Stimulated activated naive CD4-positive, alpha-beta T cell (primary cell): ENCODE data around the gene ANKRD55.
"Not testable (repeated sequence)": the region's sequence is repeated elsewhere in the genome, so short reads cannot be mapped to it uniquely, and the experiment has no call there.

Experiments used
- DNase-seq, 6 experiments: peaks; one replicate each; lab custom pipeline; 2025; lab: John Stamatoyannopoulos, UW

Gene ANKRD55

DNA sequence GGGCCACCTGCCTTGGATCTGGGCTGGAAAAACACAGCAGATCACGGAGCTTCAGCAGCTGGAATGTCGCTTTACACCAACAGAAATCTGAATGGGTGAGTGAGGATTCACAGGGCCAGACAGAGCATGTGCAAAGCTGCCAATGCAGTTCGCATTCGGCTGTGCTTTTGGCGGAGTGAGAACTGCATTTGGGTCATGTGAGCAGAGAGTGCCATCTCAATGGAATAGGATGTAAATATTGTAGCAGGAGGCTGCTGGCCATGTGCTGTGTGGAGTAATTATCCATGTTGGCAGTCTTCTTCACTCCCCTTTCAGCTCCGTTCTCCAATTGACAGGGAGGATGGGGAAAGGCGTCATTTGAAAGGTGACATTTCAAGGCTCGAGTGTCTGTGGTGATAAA is at the start of gene ANKRD55:
Gene ANKRD55, minus strand, starts transcription at position 101 of the 400 bp plus-strand sequence. CDS start 417 bp downstream, outside the sequence.
- no peak for DNase-seq

DNA sequence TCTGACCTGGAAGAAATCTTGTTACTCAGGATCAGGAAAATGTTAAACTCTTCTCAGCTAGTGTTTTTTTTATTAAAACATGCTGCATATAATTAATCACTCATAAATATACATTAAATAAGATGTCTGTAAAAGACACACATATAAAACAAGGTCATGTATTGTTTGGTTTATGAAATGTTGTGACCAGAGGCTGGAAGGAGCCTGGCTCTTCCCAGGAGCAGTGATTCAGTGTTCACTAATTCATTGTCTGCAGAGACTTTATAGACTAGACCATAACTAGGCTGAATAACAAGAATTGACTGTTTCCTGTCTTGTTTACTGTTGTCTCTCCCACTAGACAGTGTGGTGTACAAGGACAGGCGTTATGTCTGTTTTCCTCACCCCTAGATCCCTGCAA is 49.1 kb upstream of the ANKRD55 start:
- DNase-seq: no peak

DNA sequence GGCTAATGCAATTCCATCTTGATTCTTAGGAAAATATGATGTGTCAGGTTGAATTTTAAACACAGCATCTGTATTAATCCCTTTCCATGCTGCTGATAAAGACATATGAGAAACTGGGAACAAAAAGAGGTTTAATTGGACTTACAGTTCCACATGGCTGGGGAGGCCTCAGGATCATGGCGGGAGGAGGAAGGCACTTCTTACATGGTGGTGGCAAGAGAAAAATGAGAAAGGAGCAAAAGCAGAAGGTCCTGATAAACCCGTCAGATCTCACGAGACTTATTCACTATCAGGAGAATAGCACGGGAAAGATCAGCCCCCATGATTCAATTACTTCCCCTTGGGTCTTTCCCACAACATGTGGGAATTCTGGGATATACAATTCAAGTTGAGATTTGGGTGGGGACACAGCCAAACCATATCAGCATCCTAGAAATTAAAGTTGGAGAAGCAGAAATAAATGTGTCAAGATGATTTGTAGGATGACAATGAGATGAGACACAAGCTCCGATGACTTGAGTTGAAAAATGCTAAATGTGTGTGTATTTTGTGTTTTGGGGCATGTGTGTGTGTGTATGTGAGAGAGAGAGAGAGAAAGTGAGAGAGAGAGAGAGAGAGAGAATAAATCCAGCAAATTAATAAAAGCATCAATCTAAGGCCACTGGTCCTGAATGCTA is 48.5 kb upstream of the ANKRD55 start:
- DNase-seq: no peak

DNA sequence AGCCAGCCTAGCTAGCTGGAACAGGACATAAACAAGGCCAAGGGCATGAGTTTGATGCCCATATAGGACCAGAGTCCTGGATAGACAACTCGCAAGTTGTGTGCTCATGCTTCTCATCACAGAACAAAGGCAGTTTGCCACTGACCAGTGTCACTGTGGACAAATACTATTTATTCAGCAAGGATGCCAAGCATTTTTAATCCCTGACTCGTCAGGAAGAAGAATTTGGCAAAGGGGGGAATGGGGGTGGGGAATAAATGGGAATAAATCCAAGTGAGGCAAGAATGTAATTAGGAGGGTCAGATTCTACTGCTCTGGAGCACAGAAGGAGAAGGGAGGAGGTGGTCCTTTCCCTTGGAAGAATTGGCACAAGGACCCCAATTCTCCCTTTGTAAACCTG is 46.8 kb upstream of the ANKRD55 start:
- DNase-seq: no peak

DNA sequence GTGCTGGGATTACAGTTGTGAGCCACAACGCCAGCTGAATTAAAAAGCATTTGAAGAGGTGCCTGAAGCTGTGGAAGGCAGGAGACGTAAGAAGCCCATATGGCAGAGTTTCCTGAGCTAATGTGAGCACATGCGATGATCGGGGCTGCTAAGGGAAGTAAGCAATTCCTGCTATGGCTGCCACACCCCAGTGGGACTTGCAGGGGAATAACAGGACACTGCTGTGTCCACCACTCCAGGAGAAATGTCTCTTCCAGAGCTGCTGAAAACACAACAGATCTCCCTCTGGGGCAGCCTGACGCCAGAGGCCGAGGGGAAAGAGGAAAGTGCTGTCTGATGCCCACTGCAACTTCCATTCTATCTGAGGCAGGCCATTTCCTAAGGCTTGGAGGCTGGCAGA is 46.2 kb upstream of the ANKRD55 start:
- no peak for DNase-seq

DNA sequence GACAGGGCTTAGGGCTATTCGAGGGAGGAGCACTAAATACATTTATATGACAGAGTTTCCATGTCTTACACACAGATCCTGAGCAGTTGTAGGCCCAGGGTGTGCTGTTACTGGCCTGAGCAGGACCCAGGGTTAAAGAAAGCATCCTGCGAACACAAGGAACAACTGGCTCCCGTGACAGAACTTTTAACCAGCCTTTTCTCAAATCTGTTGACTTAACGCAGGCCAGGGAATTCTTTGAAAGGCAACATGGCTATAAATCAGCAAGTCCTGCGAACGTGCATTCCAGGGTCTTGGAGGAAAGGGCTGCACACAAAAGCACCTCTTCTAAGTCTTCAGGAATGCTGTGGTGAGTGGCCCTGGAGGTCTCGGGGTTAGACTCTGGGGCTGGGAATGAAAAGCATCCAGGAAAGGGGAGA is 45.2 kb upstream of the ANKRD55 start:
- no peak for DNase-seq

DNA sequence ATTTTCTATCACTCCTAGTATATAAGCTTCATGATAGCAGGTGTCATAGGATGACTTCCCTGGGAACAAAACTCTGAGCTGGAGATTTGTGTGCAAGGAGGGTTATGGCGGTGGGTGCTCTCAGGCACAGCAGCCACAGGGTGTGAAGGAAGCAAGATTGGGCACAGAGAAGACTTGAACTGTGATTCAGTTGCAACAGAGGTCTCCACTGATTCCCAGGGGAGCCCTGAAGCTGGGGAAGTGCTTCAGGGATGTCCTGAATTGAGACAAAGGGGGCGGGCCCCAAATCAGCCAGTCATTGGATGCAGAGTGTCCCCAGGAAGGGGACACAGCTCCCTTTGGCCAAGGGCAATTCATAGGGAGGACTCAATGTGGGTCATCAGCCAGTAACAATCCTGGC is 44.4 kb upstream of the ANKRD55 start:
- DNase-seq: no peak

DNA sequence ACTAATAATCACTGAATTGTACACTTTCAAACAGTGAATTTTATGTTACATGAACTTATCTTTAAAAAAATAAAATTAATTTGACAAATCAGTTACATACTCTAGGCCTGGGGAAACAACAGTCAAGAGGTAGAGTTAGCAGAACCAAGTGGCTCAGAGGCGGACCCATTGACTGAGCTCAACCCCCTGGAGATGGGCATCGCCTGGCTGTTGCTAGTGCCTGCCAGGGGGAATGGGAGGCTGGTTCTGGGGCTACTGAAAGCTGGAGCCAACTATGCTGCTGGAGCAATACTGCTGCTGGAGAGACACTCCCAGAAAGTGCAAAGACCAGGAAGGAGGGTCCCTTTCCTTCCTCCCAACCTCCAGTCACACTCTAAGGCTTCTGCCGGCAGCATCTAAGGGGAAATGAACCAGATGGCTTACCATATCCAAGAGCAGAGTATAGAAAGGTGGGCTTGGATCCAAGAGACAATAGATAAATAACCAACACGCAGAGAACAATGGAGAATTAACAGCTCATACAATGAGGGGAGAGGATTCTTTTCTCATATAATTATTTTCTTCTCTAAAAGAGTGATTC is 40.3 kb upstream of the ANKRD55 start:
- DNase-seq: no peak

DNA sequence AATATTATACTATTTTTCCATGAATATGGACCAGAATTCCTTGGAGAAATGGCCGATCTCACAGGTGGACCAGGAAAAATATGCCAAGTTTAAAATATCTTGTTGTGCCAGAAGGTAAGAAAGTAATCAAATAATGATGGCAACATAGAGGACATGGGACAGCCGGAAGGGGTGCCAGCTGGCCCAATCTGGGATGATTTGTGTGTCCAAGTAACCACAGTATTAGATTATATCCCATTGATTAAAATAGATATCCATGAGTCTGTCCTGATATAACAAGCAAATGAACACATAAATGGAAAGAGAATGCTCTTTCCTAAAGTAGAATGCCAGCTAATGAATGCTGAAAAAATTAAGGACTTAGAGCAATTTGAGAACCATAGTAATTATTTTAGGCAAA is 39.6 kb upstream of the ANKRD55 start:
- DNase-seq: no peak

DNA sequence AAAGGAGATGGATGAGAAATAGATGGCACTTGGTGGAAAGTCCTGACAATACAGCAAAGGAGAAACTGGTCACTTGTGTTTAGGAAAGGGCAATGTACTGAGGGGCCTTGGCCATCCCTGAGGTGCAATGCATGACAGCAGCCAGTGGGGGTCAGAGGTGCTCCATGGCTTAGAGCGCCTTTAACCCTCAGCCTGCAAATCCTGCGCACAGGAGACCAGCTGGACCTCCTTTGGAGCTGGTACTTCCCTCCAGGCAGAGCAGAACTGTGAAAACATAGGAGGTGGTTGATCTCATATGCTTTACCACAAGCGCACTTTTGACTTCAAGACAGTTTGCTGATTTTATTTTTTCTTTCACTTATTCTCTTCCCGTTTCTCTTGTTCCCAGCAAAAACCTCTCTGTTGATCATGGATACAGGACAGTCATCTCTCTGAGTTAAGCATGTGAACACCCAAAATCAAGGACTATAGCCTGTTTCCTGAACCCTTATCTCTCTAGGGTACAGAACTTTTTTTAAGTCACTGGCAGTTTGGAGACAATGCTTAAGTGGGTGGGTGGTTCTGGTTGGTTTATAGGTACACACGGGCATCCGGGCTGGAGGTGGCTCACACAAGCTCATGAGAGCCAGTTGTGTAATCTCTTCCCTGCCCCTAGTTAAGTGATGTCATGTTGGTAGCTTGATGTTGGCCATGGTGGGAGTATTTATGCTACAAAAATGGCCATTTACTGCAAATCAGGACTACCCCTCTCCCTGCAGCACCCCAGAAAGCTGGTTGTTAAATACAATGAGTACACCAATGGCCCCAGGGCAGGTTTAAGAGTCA is 37.6 kb upstream of the ANKRD55 start:
- peak; percentile 34 to 80 (median 62) for DNase-seq

DNA sequence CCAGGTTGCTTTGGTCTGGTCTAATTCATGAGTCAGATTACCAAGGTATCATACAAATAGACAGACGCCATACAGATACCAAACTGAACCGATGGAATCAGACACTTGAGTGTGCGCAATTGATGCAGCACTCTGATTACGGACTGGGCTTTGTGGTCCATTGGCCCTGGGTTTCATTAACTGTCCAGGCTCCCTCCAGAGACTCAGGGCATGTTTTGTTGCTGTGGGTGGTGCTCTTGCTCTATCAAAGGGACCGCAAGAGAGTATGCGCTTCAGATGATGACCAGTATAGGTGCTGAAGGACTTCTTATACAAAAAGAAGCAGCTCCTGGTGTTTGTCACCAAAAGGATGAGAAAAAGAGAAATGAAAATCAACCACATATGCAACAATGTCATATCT is 36.9 kb upstream of the ANKRD55 start:
- no peak for DNase-seq

DNA sequence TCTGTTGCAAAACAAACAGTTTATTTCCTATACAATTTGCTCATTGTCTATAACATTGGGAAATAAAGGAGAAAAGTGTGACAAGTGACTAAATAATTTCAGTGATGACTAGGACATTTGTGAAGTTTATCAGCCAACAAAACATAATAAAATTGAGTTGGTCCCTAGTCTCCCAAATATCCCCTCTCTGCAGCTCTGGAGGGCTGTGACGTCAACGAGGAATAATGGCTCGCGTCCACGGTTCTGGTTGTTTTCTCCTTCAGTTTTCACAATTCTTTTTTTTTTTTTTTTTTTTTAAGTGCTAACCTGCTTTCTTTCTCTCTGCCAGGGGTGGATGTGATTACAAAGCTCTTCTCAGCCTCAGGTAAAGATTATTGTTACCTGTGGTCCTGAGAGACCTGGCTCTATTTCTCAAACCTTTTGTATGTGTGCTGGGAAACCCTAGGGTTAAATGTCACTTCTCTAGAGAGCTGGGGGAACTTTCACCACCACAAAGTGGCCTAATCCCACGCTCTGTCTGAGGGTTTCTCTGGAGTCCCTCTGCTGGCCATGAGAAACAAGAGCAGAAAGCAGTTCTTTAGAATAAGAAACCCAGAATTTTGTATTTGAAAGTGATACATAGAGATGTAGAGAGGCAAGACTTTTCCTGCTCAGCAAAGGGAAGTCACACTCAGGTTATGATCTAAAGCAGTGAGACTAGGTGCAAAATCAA is 36.2 kb upstream of the ANKRD55 start:
- peak in 5 of 6 experiments; percentile 4 to 40 (median 32) for DNase-seq

DNA sequence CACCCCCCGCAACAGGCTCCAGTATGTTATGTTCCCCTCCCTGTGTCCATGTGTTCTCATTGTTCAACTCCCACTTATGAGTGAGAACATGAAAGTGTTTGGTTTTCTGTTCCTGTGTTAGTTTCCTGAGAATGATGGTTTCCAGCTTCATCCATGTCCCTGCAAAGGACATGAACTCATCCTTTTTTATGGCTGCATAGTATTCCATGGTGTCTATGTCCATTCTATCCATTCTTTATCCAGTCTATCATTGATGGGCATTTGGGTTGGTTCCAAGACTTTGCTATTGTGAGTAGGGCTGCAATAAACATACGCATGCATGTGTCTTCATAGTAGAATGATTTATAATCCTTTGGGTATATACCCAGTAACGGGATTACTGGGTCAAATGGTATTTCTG is 35.6 kb upstream of the ANKRD55 start:
- not testable (repeated sequence) for DNase-seq

DNA sequence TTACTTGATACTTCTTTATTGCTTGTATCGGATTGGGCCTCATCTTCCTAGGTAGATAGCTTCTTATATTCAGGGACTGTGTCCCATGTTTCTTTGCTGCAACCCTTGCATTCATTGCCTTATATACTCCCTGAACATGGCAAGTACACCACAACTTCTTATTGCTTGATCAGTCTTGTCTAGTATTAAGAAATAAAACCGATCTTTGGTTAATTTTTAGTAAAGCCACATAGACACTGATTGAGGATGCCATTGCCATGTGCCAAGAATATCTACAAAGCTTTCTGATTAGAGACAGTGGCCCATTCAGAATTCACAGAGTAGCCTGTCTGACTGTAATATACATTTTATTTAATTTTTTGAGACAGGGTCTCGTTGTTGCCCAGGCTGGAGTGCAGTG is 34.7 kb upstream of the ANKRD55 start:
- no peak for DNase-seq

DNA sequence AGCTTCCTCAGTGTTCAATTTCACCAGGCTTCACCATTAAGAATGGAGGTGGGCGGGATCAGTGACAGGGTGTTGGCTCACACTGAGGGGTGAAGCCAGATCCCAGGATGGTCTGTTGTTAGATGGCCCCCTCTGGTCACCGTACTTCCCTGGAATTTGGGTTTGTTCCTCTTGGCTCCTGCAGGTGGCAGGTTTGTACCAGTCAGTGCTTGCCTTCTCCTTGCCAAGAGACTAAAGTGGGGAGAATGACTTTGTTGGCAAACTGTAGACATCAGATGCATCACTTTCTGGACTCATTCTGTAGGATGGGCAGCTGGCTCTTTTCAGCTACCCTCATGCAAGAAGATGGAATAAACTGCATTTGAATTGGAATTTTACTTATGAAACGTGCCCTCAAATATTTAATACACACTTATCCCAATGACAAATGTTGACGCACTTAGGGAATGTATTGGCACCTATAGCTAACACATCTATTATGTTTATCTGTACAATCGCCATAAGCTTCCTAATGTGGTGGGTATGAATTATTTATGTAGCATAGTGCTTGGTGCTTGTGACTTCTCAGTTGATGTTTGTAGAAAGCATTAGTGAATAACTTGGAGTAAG is 31.4 kb upstream of the ANKRD55 start:
- peak in 4 of 6 experiments; percentile 2 to 9 (median 5) for DNase-seq

DNA sequence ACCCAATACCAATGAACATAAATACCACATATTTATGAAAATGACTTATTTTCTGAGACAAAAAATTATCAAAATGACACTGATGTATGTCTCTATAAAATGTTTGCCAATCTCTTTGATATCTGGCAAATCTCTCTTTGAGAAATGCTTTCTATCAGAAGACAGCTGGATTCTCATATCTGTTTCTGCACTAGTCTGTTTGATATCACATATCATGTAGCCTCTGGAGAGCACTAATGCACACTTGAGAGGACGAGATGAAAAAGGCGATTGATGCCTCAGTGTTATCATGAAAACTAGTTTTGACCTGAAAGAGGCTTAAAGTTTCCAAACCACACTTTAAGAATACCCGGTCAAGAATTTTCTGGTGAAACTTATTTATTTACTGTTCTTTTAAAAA is 29.1 kb upstream of the ANKRD55 start:
- no peak for DNase-seq

DNA sequence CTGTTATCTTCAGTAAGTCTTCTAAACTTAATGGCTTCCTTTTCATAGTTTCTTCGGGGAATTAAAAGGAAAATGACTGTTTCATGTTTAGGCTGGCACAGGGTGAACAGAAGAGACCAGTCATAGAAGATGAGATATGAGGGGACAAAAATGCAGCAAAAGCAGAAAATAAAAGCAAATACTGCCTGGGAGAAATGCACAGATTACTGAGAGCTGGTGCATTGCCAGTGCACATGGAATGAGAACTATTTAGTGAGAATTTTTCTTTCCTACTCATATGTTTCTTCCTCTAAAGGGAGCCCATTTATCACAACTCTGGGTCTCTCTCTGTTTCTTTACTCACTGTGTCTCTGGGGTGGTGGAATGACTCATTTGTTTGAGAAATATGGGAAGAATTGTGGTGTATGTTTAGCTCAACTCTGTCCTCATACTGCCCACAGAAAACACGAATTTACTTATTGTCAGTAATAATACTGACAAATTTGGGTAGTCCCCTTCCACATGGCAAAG is 25.9 kb upstream of the ANKRD55 start:
- DNase-seq: no peak

DNA sequence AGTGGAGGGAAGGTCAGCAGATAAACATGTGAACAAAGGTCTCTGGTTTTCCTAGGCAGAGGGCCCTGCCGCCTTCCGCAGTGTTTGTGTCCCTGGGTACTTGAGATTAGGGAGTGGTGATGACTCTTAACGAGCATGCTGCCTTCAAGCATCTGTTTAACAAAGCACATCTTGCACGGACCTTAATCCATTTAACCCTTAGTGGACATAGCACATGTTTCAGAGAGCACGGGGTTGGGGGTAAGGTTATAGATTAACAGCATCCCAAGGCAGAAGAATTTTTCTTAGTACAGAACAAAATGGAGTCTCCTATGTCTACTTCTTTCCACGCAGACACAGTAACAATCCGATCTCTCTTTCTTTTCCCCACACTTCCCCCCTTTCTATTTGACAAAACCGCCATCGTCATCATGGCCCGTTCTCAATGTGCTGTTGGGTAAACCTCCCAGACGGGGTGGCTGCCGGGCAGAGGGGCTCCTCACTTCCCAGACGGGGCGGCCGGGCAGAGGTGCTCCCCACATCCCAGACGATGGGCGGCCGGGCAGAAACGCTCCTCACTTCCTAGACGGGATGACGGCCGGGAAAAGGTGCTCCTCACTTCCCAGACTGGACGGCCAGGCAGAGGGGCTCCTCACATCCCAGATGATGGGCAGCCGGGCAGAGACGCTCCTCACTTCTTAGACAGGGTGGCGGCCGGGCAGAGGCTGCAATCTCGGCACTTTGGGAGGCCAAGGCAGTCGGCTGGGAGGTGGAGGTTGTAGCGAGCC is 24.8 kb upstream of the ANKRD55 start:
- not testable (repeated sequence) for DNase-seq

DNA sequence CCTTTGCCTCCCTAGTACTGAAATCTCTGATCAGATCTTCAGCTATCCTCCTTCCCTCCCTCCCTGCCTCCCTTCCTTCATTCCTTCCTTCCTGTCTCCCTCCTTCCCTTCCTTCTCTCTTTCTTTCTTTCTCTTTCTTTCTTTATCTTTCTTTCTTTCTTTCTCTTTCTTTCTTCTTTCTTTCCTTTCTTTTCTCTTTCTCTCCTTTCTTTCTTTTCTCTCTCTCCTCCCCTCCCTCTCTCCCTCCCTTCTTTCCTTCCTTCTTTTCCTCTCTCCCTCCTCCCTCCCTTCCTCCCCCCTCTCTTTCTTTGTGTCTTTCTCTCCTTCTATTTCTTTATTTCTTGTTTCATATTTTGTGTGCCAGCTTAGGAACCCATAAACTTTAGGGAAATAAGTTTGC is 23.9 kb upstream of the ANKRD55 start:
- no peak for DNase-seq

DNA sequence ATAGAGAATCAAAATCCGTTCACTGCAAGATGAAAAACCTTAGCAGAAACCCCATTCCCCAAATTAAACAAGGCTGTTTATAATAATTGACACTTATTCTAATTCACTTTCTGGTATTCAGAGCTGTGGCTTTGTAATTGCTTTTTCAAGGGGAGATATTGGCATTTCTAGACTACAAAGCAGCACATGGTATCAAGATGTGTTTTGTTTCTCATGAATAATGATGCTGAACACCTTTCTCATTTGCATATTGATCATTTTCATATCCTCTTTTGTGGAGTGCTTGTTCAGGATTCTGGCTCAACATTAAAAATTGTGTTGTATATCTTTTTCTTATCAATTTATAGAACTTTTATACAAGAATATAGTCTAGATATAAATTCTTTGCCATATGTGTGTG is 22.4 kb upstream of the ANKRD55 start:
- no peak for DNase-seq

DNA sequence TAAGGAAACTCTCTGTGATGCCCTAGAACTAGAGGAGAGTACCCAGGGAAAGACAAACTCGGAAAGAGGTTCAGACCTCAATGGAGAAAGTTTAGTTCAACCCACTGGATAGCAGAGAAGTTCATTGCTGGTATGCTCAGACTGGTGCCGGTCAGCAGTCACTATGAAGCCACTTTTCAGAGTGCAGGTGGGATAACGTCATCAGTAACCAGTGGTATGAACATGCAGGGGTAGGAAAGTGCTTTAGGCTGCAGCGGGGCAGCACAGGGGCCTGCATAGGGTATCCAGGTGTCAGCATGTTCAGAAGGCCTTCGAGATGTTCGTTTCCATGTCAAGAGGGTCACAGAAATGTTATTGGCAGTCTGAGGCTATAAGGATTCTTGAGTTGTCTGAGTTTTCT is 20.8 kb upstream of the ANKRD55 start:
- no peak for DNase-seq
